Lower leg skin (tissue), 3 donors: Measurements from ENCODE around the gene MYOD1.

Source experiments
- POLR2A ChIP-seq, 2 donors: fragments of 450-650 bp; IDR thresholded peaks; one replicate each; pipeline ENCODE4 v1.6.1; 2016 to 2017; ENCODE audit warnings: antibody characterized with exemption in 2 of 2, mild to moderate bottlenecking in 1 of 2, moderate library complexity in 1 of 2
- TF ChIP-seq, protein P1 (sequence below), 3 donors: fragments of 450-650 bp; IDR thresholded peaks; one replicate each; pipeline ENCODE4 v1.5.1; 2016; ENCODE audit warnings: antibody characterized with exemption in 3 of 3, mild to moderate bottlenecking in 3 of 3, moderate library complexity in 2 of 3

DNA sequence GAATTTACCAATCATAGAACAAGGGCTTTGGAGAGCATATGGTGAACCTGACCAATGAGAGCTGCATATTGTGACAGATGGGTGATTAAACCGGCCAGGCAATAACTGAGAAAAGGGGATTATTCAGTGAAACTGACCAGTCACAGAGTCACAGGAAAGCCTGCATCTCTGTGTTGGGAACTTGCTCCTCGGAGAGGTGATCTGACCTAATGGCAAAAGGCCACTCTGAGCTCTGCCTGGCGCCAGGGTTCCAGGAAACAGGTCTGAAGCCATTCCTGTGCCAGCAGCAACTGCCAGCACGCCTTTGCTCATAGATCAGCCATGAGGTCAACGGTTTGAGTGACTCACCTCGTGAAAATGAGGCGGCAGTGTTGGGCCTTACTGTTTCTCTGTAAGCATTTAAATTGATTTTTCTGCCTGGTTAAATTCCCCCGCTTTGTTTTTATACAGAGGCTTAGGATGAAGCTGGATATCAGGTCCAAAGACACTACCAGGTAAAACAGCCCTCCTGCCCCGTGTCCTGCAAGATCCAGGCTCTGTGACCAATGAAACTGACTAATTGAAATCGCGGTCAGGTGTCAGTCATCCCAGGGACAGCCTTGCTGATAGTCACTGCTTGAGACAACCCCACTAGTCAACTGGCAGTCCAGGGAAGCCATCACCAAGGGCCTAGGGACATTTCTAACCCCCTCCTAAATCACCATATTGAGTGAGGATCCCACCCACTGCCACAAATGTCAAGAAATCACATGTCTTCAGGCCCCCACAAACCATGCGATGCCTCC lies 35.8 kb upstream of the MYOD1 start:
- TF ChIP-seq, protein P1, sequence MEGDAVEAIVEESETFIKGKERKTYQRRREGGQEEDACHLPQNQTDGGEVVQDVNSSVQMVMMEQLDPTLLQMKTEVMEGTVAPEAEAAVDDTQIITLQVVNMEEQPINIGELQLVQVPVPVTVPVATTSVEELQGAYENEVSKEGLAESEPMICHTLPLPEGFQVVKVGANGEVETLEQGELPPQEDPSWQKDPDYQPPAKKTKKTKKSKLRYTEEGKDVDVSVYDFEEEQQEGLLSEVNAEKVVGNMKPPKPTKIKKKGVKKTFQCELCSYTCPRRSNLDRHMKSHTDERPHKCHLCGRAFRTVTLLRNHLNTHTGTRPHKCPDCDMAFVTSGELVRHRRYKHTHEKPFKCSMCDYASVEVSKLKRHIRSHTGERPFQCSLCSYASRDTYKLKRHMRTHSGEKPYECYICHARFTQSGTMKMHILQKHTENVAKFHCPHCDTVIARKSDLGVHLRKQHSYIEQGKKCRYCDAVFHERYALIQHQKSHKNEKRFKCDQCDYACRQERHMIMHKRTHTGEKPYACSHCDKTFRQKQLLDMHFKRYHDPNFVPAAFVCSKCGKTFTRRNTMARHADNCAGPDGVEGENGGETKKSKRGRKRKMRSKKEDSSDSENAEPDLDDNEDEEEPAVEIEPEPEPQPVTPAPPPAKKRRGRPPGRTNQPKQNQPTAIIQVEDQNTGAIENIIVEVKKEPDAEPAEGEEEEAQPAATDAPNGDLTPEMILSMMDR (IDR thresholded peaks at IDR 0.05) = no peak
- no peak for TF ChIP-seq POLR2A (IDR thresholded peaks at IDR 0.05)
